ENCODE results near the gene TAS2R42.

TAS2R42 gene

DNA sequence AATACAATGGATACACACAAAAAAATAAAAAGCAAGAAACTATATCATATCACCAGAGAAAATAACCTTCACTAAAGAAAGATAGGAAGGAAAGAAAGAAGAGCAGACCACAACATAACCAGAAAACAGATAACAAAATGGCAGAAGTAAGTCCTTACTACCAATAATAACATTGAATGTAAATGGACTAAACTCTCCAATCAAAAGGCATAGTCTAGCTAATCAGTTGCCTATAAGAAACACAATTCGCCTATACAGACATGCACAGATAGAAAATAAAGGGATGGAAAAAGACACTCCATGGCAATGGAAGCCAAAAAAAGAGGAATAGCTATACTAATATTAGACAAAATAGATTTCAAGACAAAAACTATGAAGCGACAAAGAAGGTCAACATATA lies 43.4 kb downstream of the TAS2R42 start:
- no peak for DNase-seq

DNA sequence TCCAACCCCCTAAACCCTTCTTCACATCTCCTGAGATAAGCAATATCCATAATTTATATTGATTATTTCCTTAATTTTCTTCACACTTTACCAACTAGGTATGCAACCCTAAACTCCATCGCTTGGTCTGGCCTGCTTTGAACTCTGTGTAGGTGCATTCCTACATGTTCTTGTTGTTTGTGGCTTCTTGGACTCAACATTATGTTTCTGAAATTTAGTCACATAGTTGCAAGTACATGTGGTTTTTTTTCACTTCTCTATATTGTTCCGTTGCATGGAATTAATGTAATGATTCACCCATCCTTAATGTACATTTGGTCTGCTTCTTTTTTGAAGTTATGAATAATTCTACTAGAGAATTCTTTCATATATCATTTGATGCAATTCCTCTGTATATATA lies 50.7 kb downstream of the TAS2R42 start:
- DNase-seq, result no peak

Data from NCI-H1417 (cell line).